GM23338 (cell line): Measurements from ENCODE around the gene TXNRD1.

Experiments
- CREB1 ChIP-seq: fragments of 250-450 bp; sonication (Bioruptor Pico); IDR thresholded peaks from 2 replicates; pipeline ENCODE4 v1.5.0; 2020; ENCODE audit warnings: low read depth, mild to moderate bottlenecking, moderate library complexity
- EZH2 ChIP-seq: fragments of 200-600 bp; sonication (generic); IDR thresholded peaks from one replicate; pipeline ENCODE4 v1.8.0; 2017; ENCODE audit warnings: antibody characterized with exemption, mild to moderate bottlenecking, low read depth; ENCODE audit not compliant: unreplicated experiment
- EZH2phosphoT487 ChIP-seq: fragments of 200-600 bp; sonication (generic); IDR thresholded peaks from one replicate; pipeline ENCODE4 v1.8.1; 2018; ENCODE audit warnings: antibody characterized with exemption; ENCODE audit not compliant: unreplicated experiment
- JUNB ChIP-seq: IDR thresholded peaks from one replicate; pipeline ENCODE4 v1.6.1; 2016; ENCODE audit warnings: antibody characterized with exemption; ENCODE audit not compliant: unreplicated experiment
- POLR2AphosphoS5 ChIP-seq: IDR thresholded peaks from 2 replicates; pipeline ENCODE4 v1.6.1; 2016; ENCODE audit warnings: antibody characterized with exemption, low read depth
- ZNF114 ChIP-seq: fragments of 250-450 bp; sonication (Bioruptor Pico); IDR thresholded peaks from 2 replicates; pipeline ENCODE4 v1.5.0; 2020; ENCODE audit warnings: mild to moderate bottlenecking, moderate library complexity
- TF ChIP-seq, protein P1 (sequence below): IDR thresholded peaks from one replicate; pipeline ENCODE4 v1.6.1; 2018; ENCODE audit warnings: antibody characterized with exemption; ENCODE audit not compliant: unreplicated experiment
- TF ChIP-seq, protein P2 (sequence below), 2 experiments: fragments of 200-600 bp in 1 of 2; sonication (generic) in 1 of 2; conservative IDR thresholded peaks; 2 replicates each; pipeline versions ENCODE4 v1.5.1 to v1.6.1; 2016 to 2017; ENCODE audit warnings: antibody characterized with exemption in 2 of 2, low read depth in 2 of 2, mild to moderate bottlenecking in 2 of 2, moderate library complexity in 1 of 2

DNA sequence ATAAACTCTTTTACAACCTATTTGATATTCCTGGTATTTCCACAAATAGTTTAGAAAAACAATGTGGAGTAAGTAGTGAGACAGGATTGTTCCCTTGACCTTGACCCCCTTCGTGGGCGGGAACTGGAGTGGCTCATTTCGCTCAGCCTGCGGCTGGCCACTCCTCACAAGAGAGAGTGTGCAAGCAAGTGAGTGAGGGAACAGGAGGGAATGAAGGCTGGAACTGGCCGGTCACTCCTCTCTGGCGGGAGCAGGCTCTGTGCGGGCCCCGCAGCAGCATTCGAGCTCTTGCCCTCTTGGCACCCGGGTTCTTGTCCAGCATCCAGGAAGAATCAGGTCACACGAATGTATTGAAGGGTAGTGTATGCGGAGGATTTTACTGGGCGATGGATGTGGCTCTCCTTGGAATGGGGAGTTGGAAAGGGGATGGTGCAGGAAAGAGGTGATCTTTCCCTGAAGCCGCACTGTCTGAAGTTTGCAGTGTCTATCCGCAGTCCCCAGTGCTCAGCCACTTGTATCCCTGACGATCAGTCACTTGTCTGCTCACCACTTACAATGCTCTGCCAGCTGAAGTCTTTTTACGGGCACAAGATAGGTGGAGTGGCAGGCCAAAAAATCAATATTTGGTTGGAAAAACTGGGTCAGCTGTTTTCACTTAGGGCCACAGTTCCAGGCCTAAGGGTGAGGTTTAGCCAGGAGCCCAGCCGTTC is 28.0 kb upstream of the TXNRD1 start:
- TF ChIP-seq JUNB (no peak), EZH2 (no peak), EZH2phosphoT487 (no peak), POLR2AphosphoS5 (no peak), ZNF114 (CRISPR knock-in tag) (no peak), CREB1 (CRISPR knock-in tag) (no peak)
- TF ChIP-seq, protein P1, sequence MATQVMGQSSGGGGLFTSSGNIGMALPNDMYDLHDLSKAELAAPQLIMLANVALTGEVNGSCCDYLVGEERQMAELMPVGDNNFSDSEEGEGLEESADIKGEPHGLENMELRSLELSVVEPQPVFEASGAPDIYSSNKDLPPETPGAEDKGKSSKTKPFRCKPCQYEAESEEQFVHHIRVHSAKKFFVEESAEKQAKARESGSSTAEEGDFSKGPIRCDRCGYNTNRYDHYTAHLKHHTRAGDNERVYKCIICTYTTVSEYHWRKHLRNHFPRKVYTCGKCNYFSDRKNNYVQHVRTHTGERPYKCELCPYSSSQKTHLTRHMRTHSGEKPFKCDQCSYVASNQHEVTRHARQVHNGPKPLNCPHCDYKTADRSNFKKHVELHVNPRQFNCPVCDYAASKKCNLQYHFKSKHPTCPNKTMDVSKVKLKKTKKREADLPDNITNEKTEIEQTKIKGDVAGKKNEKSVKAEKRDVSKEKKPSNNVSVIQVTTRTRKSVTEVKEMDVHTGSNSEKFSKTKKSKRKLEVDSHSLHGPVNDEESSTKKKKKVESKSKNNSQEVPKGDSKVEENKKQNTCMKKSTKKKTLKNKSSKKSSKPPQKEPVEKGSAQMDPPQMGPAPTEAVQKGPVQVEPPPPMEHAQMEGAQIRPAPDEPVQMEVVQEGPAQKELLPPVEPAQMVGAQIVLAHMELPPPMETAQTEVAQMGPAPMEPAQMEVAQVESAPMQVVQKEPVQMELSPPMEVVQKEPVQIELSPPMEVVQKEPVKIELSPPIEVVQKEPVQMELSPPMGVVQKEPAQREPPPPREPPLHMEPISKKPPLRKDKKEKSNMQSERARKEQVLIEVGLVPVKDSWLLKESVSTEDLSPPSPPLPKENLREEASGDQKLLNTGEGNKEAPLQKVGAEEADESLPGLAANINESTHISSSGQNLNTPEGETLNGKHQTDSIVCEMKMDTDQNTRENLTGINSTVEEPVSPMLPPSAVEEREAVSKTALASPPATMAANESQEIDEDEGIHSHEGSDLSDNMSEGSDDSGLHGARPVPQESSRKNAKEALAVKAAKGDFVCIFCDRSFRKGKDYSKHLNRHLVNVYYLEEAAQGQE: no peak
- TF ChIP-seq, protein P2, sequence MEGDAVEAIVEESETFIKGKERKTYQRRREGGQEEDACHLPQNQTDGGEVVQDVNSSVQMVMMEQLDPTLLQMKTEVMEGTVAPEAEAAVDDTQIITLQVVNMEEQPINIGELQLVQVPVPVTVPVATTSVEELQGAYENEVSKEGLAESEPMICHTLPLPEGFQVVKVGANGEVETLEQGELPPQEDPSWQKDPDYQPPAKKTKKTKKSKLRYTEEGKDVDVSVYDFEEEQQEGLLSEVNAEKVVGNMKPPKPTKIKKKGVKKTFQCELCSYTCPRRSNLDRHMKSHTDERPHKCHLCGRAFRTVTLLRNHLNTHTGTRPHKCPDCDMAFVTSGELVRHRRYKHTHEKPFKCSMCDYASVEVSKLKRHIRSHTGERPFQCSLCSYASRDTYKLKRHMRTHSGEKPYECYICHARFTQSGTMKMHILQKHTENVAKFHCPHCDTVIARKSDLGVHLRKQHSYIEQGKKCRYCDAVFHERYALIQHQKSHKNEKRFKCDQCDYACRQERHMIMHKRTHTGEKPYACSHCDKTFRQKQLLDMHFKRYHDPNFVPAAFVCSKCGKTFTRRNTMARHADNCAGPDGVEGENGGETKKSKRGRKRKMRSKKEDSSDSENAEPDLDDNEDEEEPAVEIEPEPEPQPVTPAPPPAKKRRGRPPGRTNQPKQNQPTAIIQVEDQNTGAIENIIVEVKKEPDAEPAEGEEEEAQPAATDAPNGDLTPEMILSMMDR (conservative IDR thresholded peaks at IDR 0.05; ENCODE audit: low read depth in 2 of 2): no peak
